UCSD-AML1 (cell line): Measurements from ENCODE around the gene ANTXR1.

Experiments used
- DNase-seq: peaks from one replicate; lab custom pipeline; 2025; ENCODE audit not compliant: unreplicated experiment; lab: John Stamatoyannopoulos, UW

The ANTXR1 gene

DNA sequence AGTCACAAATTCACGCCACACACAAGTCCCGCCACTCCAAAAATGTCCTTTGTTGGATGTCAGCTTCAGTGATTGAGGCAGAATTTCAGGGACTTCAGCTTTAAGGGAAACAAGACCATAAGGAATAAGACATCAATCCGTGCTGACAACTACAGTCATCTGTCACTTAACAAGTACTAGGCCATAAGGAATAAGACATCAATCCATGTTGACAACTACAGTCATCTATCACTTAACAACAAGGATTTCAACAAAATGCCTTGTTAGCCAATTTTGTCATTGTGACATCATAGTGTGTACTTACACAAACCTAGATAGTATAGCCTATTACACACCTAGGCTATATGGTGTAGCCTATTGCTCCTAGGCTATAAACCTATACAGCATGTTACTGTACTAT, 58.0 kb downstream of the ANTXR1 start:
- DNase-seq: no peak

DNA sequence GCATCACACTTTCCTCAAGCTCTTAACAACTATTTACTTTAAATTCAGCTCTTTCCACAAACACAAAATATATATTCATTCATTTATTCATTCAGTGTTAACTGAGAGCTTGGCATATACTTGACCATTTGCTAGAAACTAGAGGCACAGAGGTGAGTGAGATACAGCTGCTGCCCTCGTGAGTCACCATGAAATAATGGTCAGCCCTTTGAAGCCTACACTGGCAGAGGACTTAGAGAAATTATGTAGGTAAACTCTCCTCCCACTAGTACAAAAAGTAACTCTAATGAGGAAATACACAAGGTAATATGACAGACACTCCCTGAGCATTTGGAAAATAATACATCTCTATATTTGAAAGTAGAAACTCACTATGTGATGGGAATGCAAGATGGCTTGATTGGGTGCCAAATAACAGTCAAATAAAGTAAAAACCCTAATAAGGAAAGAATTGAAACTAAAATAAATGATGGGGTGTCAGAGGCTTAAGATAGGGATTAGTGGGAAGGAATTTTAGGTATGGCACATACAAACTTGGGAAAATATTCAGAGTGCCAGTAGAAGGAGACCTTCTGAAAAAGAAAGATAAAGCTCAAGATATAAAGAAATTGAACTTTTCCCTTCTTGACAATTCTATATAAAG, 61.1 kb downstream of the ANTXR1 start:
- no peak for DNase-seq

DNA sequence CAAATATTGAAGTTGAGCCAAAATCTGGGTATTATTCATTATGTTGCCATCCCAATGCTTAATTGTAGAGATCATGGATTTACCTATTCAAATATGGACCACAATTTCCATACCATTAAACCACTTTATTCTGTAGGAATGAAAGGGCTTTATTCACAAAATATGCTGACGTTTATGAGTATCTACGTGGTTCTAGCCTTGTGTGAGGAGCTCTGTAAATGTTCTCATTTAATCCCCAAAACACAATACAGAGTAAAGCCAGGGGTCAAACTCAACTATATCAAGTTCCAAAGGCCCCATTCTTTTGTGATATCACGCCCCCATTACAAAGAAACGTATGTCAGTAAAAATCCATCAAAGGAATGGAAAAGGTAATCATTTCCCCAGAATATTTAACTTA, 61.9 kb downstream of the ANTXR1 start:
- no peak for DNase-seq

DNA sequence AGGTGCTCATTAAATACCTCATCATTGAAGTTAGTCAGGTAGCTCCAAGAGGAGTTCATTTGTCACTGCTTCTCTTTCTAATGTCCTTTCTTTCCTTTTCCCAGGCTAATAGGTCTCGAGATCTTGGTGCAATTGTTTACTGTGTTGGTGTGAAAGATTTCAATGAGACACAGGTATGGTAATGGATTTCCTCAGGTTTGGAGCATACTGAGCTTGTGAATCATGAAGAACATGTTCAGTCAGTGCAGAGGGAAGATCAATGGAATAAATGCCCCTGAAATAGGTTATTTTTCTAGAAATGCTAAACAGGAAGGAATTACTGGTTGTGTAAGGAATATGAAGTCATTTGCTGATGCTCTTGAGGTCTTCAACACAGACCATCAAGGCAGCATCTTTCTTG, 62.5 kb downstream of the ANTXR1 start:
- no peak for DNase-seq

DNA sequence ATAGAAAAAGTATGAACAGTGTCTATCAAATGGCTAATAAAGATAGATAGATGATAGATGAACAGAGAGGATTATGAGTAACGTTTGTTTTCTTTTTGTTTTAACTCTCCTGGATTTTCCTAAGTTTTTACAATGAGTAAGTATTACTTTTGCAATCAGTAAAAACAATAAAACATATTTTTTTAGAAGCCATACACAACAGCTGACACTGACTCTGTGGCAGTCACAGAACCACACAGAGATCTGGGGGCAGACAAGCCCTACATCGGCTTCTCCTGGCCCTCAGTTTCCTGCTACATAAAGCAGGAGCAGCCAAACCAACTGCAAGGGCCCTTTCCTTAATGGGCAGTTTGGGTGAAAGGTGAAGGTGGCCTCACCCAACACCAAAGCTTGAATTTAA, 63.6 kb downstream of the ANTXR1 start:
- DNase-seq: no peak

DNA sequence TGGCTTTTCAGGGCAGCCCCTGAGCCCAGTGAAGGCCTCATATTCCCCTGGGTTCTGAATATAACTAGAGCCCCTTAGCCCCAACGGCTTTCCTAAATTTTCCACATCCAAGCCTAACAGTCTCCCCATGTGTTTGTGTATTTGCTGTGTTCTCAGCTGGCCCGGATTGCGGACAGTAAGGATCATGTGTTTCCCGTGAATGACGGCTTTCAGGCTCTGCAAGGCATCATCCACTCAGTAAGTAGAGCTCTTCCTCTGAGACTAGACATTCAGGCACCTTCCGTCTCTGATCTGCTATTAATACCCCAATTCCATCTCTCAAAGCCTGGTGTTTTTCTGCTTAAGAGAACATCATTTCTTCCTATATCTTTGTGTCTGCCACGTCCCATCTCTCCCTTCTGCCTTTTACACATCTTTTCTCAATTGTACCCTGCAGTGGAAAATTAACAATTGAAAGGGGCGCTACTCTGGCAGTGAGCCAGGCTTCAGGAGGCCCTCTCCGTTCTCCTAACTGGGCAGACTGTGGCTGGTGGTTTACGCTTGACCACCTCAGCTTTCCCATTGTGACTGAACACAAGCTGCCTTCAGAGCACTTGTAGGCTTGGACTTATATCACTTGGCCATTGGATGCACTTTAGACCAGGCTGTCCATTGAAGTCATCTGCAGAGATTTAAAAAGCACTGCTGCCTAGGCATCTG, 64.4 kb downstream of the ANTXR1 start:
- DNase-seq: no peak

DNA sequence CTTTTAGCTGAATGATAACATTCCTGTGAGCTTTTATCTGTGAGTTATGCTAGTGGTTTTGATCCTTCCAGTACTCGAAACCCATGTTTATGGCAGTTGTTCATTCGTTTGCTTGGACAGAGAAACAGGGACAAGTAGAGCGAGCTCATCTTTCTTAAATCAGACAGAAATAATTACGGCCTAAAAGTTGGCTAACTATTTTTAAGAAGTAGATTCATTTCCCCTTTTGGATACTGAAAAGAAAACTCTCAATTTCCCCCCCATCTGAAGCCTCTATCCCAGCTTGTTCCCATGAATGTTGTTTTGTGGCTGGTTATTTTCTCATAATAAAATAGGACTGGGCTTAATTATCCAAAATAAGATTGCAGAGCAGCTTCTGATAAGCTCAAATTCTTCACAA, 67.1 kb downstream of the ANTXR1 start:
- DNase-seq: no peak

DNA sequence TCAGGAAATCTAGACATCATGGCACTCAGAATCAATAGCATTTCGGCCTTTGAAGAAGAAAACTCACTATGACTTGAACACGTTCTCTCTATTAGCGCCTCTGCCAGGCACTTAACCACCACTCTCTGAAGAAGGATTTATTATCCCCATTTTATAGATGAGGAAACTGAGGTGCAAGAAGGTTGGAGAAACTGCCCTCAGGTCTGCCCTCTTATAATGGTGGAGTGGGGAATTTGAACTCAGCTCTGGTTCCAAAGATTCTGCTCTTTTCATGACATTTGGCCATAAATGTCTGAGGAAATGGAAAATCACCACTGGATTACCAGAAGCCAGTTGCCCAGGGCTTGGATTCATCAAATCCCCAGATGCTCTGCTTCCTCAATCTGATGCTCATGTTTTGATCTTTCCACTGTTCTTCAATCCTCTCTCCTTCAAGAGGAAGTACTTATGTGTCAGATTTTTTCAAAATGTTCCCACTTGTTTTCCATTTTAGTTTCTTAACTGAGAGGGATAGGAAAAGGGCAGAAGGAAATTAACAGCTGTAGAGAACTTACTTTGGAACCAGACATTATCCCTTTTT, 68.1 kb downstream of the ANTXR1 start:
- DNase-seq: no peak

DNA sequence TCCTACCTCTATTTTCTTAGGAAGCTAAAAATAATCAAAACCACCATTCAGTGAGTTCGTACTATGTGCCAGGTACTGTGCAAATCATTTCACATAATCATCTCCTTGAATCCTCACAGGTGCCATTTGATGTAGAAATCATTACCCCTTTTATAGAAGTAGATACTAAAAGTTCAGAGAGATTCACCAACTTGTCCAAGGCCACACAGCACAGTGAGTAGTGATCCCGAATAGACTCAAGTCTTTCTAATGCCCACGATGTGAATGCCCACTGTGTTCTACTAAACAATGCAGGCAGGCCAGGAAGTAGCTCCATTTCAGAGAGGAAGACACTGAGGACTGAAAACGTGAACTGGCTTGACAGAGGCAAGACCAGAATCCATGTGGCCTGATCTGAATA, 68.8 kb downstream of the ANTXR1 start:
- DNase-seq: no peak

DNA sequence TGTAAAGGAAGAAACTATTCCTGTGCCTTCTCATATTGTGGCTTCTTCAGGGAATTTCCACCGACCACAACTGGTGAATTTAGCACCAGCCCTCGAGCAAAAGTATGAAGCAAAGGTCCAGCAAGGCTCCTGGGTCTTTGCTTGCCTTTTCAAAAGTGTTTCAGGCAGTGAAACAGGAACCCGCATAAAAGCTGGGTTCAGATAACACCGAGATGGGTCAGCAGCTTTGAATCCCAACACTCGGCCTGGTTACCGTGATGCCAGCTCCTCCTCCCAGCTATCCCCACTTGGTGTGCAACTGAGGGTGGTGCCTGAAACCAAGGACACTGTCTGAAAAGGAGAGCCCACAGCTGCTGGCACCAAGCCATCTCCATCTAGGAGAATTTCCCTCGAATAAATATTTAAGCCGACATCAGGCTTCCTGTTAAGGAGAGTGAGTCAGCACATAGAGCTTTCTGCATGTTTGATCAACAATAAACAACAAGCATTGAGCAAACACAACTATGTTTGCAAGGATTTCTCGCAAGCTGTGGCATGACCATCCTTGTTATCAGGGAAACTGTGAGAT, 69.5 kb downstream of the ANTXR1 start:
- peak; percentile 23 for DNase-seq

DNA sequence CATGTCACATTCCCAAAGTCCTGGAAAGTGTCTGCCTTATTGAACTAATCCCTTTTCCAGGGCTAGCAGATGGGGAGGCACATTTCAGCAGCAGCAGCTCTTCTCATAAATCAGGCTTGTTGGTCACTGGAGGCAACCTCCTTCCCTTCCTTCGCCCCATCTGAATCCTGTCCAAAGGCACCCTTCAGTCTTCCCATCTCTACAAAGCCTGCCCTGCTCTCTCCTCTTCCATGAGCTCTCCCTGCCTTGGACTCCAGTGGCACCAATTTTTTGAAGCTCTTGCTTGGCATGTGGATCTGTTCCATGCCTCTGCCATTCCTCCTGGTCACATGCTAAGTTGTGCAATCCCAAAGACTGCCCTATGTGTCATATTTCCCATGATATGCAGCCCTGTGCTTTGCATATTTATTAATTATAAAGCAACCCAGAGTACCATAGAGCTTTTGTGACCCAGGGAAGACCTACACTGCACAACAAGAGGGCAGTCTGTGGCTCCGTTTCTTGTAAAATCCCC, 70.3 kb downstream of the ANTXR1 start:
- no peak for DNase-seq

DNA sequence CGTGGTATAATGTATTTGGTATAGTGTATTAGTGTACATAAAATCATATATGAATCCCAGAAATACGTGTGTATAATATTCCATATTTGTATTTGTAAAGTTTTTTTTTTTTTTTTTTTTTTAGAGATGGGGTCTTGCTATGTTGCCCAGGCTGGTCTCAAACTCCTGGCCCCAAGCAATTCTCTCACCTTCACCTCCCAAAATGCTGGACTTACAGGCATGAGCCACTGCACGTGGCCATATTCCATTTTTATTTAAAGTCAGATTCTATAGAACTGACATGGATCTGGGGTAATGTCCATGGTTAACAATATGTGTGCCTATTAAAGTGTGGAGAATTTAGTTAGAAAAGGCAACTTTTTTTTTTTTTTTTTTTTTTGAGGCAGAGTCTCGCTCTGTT, 71.5 kb downstream of the ANTXR1 start:
- no peak for DNase-seq

DNA sequence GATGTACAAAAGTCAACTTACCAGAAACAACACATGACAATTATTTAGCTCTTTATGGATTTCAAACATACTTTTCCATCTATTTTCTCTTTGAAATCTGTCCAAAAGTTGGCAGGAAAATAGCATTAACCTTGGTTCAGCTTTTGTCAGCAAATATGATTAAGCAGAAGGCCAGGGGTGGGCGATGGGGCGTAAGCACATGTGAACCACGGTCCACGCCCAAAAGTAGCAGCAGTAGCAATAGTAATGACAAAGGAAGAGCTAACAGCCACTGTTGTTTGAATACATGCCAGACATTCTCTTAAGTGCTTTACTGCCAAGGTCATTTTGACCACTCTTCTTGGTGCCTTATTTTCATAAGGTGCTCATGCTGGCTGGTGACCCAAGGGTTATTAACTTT, 73.5 kb downstream of the ANTXR1 start:
- no peak for DNase-seq

DNA sequence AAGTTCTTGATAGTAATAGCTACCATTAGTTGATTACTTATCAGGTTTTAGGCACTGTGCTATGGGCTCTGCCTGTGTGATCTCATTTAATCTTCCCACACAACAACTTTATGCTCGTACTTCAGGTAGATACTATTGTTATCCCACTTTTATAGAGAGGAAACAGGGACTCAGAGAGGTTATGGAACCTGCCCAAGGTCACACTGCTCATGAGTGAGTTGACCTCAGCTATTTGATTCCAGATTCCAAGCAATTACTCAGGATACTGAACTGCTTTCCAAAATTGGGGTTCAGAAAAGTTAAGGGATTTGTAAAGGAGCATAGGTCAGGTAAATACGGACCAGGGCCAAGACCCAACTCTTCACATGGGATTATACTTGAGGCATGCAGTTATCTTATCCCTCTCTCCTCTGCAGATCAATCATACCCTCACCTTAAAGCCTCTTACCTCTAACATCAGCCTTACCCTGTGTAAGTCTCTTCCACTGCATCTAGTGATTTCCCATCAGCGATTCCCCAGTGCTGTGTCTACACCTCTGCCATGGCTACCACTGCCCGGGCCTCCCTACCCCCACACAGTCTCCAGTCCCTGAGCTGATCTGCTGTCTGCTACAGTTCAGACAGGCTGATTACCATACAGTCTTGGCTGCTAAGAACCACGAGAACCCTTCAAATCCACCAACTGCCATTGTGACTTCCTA, 74.4 kb downstream of the ANTXR1 start:
- no peak for DNase-seq

DNA sequence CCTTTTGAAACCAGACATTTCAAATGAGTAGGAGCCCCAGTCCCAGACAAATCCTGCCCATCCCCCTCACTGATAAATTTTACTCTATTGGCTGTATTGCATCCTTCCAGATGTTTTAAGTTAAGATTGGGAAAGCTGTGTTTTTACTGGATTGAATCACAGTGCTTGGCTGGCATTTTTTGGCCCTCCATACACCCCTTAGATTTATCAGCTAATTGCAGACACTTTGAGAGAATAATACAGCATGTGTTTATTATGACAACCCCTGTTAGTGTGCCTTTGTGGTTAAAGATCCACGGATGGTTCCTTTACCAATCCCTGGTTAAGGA, 74.9 kb downstream of the ANTXR1 start:
- no peak for DNase-seq

DNA sequence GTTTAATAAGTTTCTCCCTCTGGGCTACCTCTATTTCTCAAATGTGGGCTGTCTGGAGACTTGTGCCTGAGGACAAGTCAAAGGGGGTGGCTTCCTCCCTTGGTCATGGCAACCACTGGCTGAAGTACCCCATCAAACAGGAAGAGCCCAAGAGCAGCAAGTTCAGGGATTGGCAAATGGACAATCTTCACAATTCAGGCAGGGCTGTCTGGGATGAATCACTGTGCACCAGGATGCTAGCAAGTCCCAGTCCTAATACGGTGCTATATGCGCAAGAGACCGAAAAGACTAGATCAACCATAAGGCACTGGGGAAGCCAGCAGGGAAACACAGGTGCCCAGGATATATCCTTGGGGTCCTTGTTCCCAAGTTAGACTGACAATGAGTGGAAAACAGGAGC, 75.5 kb downstream of the ANTXR1 start:
- DNase-seq: no peak

DNA sequence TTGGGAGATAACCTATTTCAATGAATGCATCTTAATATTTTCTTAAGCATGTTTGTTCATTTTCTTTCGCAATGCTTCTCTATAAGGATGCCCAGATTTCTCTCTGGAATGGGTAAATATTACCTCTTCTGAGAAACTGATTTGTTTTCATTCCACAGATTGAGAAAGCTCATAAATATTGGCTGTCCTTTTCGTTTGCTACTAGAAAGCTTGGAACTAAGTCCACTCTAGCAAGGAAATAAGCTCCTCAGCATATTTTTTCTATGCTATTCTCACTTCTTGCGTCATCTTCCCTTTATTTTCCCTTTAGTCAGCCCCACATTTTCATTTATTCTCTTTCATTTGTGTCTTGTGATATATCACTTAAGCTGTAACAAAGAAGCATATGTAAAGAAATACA, 76.3 kb downstream of the ANTXR1 start:
- no peak for DNase-seq

DNA sequence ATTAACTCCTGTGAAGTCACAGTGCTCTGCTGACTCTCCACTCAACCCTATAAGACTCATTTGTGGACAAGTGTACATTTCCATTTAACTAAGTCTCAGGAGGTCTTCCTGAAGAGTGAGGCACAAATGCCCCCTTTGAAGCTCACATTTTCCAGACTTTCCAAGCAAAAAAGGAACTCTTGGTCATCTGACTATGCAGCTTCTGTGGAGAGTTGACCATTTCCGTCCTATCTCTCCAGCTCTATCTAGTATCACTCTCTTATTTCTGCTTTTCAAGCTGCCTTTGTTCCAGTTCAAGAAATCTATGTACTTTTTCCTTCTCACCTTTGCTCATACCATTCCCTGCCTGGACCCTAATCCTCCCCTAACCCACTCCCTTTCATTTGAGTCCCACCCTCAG, 77.0 kb downstream of the ANTXR1 start:
- no peak for DNase-seq

DNA sequence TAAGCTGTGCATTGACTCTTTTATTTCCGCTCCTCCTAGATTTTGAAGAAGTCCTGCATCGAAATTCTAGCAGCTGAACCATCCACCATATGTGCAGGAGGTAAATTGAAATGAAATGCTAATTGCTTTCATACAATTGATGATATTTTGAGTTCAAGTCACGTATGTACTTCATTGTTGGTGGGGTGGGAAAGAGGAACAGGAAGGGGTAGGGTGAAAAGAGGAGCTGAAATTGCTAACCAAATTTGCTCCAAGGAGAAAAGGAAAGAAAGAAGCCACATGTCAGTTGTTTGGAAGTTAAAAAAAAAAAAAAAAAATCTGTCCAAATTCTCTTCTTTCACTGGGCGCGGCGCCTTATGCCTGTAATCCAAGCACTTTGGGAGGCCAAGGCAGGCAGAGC, 77.8 kb downstream of the ANTXR1 start:
- no peak for DNase-seq

DNA sequence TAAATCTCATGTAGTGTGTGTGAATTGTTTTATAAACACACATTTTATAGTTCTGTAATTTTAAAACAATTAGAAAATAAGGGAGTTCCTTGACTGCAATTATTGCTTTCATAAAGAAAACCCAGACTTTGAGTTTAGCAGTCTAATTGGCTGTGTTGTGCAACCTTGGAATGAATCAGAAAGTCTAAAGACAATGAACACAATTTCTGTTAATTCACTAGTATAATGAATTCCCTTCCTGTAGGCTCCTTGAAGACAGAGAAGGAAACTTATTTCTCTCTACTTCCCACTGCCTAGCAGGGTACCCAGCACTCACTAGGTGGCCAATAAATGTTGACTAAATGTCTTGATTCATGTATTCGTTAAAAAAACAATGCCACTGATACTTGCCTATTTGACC, 79.9 kb downstream of the ANTXR1 start:
- DNase-seq: no peak

DNA sequence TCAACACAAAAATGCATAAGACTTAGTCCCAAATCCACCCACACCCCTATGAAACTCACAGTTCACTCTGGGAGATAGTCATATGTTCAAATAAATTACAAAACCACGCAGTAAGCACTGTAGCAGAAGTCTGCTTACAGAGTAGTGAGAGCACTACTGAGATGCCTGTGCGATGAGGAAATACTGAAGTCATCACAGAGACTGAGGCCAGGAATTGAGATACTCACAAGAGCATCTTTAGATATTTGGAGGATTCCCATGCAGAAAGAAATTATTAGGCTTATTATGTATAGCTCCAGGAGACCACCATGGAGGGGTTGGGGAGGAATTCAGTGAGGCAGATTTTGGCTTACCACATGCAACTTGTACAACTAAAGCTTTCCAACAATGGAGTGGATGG, 82.3 kb downstream of the ANTXR1 start:
- no peak for DNase-seq
